OCI-LY3 (cell line): ENCODE results near the gene P3H2.
"Not testable (repeated sequence)": the region's sequence is repeated elsewhere in the genome, so short reads cannot be mapped to it uniquely, and the experiment has no call there.

ENCODE experiments used
- H2AFZ ChIP-seq: fragments of 200-600, 300-600 bp; shearing (Covaris generic); 2 replicates; pipeline ENCODE4 v1.6.0; 2014; ENCODE audit warnings: antibody characterized with exemption, low read depth, low read length
- H3K27ac ChIP-seq: fragments of 200-600, 300-600 bp; sonication (generic); 2 replicates; pipeline ENCODE4 v1.5.1; 2014; ENCODE audit warnings: mild to moderate bottlenecking, low read length, moderate library complexity, mixed read lengths
- H3K27me3 ChIP-seq: fragments of 200-600, 300-600 bp; sonication (generic); 2 replicates; pipeline ENCODE4 v1.6.1; 2014; ENCODE audit warnings: low read depth, low read length, mixed read lengths
- H3K36me3 ChIP-seq: fragments of 200-600, 300-600 bp; sonication (generic); replicated peaks from 2 replicates; pipeline ENCODE3; 2014; ENCODE audit warnings: low read depth, low read length, mixed read lengths
- H3K4me1 ChIP-seq: fragments of 300-600, 200-600 bp; sonication (generic); 2 replicates; pipeline ENCODE4 v1.6.1; 2014; ENCODE audit warnings: low read length, mixed read lengths
- H3K4me2 ChIP-seq: fragments of 200-600, 300-600 bp; sonication (generic); 2 replicates; pipeline ENCODE4 v1.6.1; 2014; ENCODE audit warnings: low read length, mixed read lengths
- H3K4me3 ChIP-seq: fragments of 300-600, 200-600 bp; sonication (generic); 2 replicates; pipeline ENCODE4 v1.5.1; 2014; ENCODE audit warnings: antibody characterized with exemption, mild to moderate bottlenecking, low read length, moderate library complexity
- H3K79me2 ChIP-seq: fragments of 300-600, 200-600 bp; shearing (Covaris generic); 2 replicates; pipeline ENCODE4 v1.6.1; 2014; ENCODE audit warnings: mild to moderate bottlenecking, low read length, mixed read lengths
- H3K9ac ChIP-seq: fragments of 300-600, 200-600 bp; shearing (Covaris generic); 2 replicates; pipeline ENCODE4 v1.6.0; 2014; ENCODE audit warnings: mild to moderate bottlenecking, low read length, moderate library complexity
- H3K9me3 ChIP-seq: fragments of 200-600, 300-600 bp; shearing (Covaris generic); 2 replicates; pipeline ENCODE4 v1.6.1; 2014; ENCODE audit warnings: low read length, mixed read lengths; ENCODE audit not compliant: insufficient read depth
- H4K20me1 ChIP-seq: fragments of 200-600, 300-600 bp; sonication (generic); 2 replicates; pipeline ENCODE4 v1.6.1; 2016; ENCODE audit warnings: low read length, mixed read lengths; ENCODE audit not compliant: insufficient read depth
- EZH2phosphoT487 ChIP-seq: fragments of 200-600 bp; shearing (Covaris generic); IDR thresholded peaks from 2 replicates; pipeline ENCODE4 v1.6.1; 2018; ENCODE audit warnings: antibody characterized with exemption, mixed run types, low read depth
- TF ChIP-seq, protein P1 (sequence below): fragments of 200-600, 300-600 bp; sonication (generic); IDR thresholded peaks from 2 replicates; pipeline ENCODE4 v1.5.1; 2014; ENCODE audit warnings: antibody characterized with exemption, low read length, low read depth

Gene P3H2

DNA sequence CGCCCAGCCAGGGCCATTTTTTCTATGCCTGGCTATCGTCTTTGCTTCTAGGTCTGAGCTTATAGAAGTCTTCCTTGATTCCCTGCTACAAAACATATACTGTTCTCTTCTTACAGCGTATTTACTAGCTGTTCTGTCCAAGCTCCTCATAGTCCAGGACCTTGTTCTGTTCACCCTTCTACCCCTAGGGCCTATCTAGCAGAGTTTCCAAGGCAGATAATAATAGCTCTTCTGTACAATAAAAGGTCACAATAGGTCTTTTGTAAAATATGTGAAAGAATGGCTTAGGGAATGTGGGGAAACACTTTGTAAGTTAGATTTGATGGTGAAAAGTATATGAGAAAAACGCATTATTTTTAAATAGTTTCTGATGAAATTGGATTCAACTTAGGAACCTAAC, 158.2 kb downstream of the P3H2 start:
- Histone ChIP-seq H3K9ac (no peak overlapping the region), H3K4me3 (no peak overlapping the region), H3K4me1 (peaks cover 11% of the 10 kb centered on the region), H3K9me3 (no peaks in the 10 kb centered on the region), H3K4me2 (no peak overlapping the region), H3K79me2 (no peaks in the 10 kb centered on the region), H4K20me1 (no peaks in the 10 kb centered on the region), H3K27me3 (no peaks in the 10 kb centered on the region), H3K36me3 (no peaks in the 10 kb centered on the region), H3K27ac (no peak overlapping the region), H2AFZ (no peak overlapping the region)
- TF ChIP-seq, protein P1, sequence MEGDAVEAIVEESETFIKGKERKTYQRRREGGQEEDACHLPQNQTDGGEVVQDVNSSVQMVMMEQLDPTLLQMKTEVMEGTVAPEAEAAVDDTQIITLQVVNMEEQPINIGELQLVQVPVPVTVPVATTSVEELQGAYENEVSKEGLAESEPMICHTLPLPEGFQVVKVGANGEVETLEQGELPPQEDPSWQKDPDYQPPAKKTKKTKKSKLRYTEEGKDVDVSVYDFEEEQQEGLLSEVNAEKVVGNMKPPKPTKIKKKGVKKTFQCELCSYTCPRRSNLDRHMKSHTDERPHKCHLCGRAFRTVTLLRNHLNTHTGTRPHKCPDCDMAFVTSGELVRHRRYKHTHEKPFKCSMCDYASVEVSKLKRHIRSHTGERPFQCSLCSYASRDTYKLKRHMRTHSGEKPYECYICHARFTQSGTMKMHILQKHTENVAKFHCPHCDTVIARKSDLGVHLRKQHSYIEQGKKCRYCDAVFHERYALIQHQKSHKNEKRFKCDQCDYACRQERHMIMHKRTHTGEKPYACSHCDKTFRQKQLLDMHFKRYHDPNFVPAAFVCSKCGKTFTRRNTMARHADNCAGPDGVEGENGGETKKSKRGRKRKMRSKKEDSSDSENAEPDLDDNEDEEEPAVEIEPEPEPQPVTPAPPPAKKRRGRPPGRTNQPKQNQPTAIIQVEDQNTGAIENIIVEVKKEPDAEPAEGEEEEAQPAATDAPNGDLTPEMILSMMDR: no peak
- TF ChIP-seq EZH2phosphoT487: no peak

DNA sequence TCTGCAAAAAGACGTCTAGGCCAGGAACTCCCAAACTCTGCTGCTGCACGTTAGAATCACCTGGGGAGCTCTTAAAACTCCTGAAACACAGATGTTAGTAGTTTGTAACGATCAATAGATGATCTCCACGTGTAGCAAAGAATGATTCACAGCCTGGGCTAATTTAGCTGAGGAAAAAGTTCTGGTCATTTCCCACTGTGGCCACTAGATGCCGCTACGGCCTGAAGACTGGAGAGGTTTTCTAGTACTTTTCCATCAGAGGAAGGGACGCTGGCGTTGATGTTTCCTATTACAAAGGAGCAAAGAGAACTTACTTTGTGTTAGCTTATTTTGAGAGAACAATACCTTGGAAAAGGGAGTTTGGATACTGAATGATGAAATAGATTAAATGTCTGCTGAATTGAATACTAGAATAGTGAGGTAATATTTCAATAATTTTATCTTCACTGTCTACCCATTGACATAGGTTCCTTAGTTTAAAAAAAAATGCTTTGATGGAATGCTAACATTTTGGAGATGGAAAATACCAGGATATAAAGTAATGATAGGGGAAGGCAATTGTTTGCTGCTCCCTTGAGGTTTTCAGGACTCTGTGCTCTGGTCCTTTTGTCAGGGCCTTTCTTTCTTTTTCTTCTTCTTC, 159.1 kb downstream of the P3H2 start:
- H3K36me3 ChIP-seq: no peaks in the 10 kb centered on the region
- peaks cover 5% of the 10 kb centered on the region; the same call in 1 of the 2 replicates for H3K4me1 ChIP-seq
- TF ChIP-seq, protein P1: peak; percentile 90
- no peak for TF ChIP-seq EZH2phosphoT487
- no peak overlapping the region for H3K27ac ChIP-seq
- H4K20me1 ChIP-seq: no peaks in the 10 kb centered on the region
- no peaks in the 10 kb centered on the region for H3K27me3 ChIP-seq
- no peaks in the 10 kb centered on the region for H3K9me3 ChIP-seq
- H3K4me2 ChIP-seq: peak overlapping the region; percentile 57
- no peaks in the 10 kb centered on the region for H3K79me2 ChIP-seq
- peak overlapping the region; percentile 78; the same call in 1 of the 2 replicates for H2AFZ ChIP-seq
- H3K9ac ChIP-seq: 0 out of 2 replicates have a peak overlapping the region, but pooled peaks have one; percentile 27
- H3K4me3 ChIP-seq: 0 out of 2 replicates have a peak overlapping the region, but pooled peaks have one; percentile 25

DNA sequence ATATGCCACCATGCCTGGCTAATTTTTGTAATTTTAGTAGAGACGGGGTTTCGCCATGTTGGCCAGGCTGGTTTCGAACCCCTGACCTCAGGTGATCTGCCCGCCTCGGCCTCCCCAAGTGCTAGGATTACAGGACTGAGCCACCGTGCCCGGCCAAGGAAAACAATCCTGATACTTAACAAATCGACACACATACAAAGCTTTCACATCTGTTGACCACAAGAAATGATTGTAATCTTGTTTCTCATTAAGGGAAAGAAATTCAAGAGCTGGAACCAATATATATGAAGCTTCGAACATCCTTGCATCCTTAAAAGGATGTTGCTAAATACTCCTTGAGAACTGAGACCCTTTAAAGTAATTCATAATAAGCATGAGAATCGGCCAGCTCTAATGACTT, 159.6 kb downstream of the P3H2 start:
- Histone ChIP-seq H2AFZ (peak overlapping the region; percentile 78; the same call in 1 of the 2 replicates), H3K9ac (0 out of 2 replicates have a peak overlapping the region, but pooled peaks have one; percentile 27), H3K4me2 (peak overlapping the region; percentile 57), H3K4me3 (0 out of 2 replicates have a peak overlapping the region, but pooled peaks have one; percentile 25)
- not testable (repeated sequence) for H3K27me3 ChIP-seq, H3K4me1 ChIP-seq, H3K9me3 ChIP-seq, H3K79me2 ChIP-seq, H3K27ac ChIP-seq, H3K36me3 ChIP-seq, H4K20me1 ChIP-seq

DNA sequence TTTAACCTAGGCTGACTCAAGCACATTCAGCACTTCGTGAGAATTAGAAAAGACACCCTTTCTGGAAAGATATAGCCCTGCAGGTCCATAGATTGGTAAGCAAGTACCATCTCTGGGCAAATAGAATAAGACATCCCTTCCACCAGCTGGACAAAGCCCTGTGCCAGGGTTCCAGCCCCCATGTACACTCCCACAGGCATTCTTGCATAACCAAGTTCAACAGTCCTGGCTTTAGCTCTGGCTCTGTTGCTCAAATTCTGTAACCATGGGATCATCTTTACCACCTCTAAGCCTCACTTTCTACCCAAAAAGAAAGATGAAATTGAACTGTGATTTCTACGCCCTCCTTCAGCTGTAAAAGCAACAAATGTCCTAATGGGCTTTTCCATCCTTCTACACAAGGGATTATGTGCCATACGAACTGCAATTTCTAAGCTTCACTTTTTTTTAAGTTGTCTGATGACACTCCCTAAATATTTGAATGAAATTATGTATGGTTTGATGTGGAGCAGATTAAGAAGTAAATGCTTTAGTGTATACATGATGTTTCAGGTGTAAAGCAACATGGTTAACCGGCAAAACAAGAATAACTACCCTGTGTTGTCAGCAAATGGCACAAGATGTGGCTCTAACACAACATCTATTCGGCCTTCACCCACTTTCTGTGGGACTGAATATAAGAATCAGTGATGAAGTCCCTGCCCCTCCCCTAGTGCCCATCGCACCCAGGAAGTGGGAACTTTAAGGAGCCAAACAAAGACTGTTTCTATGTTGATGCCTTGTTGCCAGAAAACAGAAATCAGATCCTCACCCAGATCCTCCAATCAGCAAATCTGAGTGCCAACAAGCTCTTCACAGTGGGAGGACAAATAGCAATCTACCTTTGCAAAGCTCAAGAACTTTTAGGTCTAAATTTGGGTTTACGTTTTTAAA, 165.7 kb downstream of the P3H2 start:
- Histone ChIP-seq H3K9ac (no peak overlapping the region), H3K27me3 (no peaks in the 10 kb centered on the region), H3K79me2 (no peaks in the 10 kb centered on the region), H3K9me3 (no peaks in the 10 kb centered on the region), H3K27ac (no peak overlapping the region), H3K4me2 (no peak overlapping the region), H3K4me1 (no peaks in the 10 kb centered on the region), H3K36me3 (no peaks in the 10 kb centered on the region), H3K4me3 (no peak overlapping the region), H4K20me1 (no peaks in the 10 kb centered on the region), H2AFZ (no peak overlapping the region)
- TF ChIP-seq, protein P1: no peak
- no peak for TF ChIP-seq EZH2phosphoT487
